ENCODE measurements around the gene KTN1.

GRCh38 chr14:55592436-55592835 is 12.4 kb downstream of the KTN1 start:
- TF ChIP-seq ZC3H10 (CRISPR knock-in tag; IDR thresholded peaks at IDR 0.05) (no peak), PATZ1 (CRISPR knock-in tag; IDR thresholded peaks at IDR 0.05; ENCODE audit: borderline replicate concordance) (no peak), ZNF8 (CRISPR knock-in tag; IDR thresholded peaks at IDR 0.05) (no peak), ZFP3 (CRISPR knock-in tag; IDR thresholded peaks at IDR 0.05) (no peak), TOX (CRISPR knock-in tag; IDR thresholded peaks at IDR 0.05; ENCODE audit: borderline replicate concordance) (no peak), ZNF565 (CRISPR knock-in tag; conservative IDR thresholded peaks at IDR 0.05; ENCODE audit: low read depth) (no peak), SNAI2 (CRISPR knock-in tag; IDR thresholded peaks at IDR 0.05) (no peak), ISL1 (CRISPR knock-in tag; IDR thresholded peaks at IDR 0.05) (no peak)
